A204.1 (cell line): Measurements from ENCODE around the gene CAPN5.

Source experiments
- FAIRE-seq: peaks from 2 replicates; lab custom pipeline; 2012; peaks lifted over from hg19 to GRCh38; lab: Jason Lieb, UNC

CAPN5 gene

DNA sequence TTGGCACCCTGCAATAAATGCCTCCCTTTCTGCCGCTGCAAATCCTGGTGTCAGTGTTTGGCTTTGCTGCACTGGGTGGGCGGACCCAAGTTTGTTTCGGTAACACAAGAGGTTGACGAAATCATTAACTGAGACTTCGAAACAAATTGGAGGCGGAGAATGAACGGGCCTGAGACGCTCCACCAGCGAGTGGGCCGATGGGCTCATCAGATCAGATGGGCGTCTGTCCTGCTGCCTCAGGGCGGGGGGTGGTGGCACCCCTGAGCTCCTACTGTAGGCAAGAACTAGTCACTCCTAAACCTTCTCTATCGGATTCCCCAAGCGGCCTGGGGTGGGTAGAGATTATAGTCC, 918 bp upstream of the CAPN5 start:
- FAIRE-seq, result no peak

DNA sequence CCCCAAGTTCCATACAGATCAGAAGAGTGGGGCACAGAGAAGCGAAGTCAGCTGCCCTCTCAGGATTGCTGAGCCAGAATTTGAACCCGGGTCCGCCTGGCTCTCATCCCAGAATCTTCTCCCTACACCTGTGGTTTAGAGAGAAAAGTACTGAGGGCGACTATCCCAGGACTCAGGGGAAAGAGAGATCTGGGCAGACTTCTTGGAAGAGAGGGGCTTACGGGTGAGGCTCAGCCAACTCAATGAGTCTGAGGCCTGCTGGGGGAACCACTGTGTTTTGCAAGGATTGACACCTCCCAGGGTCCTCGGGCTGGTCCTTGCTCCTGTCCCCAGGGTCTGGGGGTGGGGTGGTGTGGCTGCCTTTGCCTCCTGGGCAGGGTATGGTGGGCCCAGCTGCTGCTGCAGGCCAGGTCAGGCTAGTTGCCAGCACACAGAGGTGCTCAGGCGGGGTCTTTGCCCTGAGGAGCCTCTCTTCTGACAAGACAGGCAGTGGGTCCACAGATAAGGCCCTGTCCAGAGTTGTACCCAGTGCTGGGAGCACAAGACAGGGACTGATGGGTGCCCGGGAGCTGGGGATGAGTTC, 1.2 kb downstream of the CAPN5 start:
- FAIRE-seq, result no peak

DNA sequence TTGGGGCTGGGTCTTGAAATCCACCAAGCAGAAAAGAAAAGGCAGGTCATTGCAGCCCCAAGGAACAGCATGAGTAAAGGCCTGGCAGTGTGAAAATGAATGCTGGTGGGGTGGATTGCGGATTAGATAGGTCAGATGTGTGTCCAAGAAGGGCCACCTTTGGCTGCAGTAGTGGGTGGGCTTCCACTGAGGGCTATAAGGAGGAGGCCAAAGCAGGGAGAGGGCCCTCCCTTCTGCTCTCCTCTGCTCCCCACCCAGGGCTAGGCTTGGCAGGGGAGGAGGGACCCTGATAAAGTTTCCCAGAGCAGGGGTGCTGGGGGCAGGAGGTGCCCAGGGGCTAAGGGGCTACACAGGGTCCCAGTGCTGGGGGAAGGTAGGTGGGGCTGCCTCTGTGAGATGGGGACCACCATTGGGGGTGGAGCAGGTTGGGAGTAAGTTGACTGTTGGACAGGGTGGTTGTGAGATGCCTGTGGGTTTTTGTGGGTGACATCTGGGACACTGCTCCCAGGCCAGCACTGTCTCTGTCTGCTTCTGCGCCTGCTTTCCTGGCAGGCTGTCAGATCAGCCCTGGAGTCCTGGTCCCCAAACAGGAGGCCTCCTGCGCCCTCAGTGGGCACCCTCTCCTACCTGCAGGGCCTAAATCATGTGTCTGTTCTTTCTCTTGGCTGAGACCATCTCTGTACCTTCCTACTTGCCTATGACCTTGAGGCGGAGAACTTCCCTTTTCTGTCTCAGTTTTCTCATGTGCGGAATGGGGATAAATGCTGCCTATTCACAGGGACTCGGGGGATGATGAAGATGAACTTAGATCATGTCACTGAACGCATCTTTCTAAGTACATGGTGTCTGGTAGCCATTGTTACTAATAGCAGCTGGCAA, 1.9 kb downstream of the CAPN5 start:
- FAIRE-seq, result no peak

DNA sequence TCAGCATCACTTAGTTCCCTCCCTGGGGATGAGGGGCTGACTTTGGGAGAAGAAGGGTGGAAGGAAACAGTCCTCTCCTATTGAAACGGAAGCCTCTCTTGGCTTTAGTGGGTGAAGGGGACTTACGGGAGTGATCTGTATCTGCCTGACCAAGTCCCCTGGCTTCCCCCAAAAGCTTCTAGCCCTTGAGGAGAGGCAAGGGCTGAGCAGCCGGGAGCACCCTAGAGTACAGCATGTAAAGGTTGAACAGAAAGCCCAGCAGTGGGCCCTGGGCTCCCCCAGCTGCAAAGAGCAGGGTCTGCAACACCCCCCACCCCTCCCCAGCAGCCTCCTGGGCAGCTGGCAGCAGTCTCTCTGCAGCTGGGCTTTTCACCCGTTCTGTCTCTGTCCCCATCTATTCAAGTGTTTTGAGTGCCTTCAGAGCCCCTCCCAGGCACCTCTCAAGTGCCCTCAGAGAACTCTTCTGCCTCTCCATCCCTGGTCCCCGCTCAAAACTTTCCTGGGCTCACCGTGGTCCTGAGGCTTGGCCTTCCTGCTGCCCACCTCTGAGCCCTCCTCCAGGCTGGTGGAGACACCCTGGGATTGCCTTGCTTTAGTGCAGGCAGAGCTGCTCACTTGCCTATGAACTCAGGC, 2.7 kb downstream of the CAPN5 start:
- no peak for FAIRE-seq

DNA sequence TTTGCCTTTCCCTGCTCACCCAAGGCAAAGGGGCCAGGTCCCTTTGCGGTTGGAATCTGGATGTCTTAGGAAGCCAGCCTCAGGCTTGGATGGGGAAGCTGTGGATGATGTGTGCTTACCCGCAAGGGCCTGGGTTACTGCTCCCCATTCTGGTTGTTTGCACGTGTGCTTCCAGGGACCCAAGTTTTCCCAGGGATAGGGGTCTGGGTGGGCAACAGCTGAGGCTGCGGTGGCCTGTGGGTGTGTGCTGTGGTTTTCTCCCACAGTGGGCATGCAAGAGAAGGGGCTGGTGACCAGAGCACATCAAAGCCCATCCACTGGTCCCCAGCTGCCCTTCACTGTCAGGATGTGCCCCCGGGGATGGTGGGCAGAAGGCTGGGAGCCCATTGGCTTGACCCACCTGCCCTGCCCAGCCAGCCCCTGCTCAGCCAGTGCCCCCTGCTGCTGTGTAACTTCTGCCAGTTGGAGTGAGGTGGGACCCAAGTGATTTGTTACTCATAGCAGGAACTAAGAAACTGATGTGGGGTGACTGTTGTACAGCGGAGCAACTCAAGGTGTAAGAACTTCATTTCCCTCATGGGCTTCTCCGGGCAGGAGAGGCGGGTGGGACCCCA, 3.3 kb downstream of the CAPN5 start:
- FAIRE-seq, result no peak

DNA sequence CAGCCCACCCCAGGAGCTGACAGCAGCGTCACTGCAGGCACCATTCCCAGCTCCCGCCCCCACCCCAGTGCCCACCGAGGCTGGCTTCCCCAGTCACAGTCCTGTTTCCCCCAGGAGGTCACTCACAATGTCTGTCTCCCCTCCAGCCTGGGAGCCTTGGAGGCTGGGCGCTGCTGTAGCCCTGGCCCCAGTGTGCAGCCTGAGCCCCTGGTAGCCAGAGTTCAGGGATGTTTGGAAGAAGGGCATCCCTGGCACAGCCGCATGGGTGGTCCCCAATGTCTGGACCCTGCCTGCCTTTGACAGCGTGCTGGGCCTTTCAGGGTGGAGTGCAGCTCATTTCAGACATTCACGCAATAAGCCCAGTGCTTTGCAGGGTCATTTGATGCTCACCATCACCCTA, 4.3 kb downstream of the CAPN5 start:
- FAIRE-seq, result no peak

DNA sequence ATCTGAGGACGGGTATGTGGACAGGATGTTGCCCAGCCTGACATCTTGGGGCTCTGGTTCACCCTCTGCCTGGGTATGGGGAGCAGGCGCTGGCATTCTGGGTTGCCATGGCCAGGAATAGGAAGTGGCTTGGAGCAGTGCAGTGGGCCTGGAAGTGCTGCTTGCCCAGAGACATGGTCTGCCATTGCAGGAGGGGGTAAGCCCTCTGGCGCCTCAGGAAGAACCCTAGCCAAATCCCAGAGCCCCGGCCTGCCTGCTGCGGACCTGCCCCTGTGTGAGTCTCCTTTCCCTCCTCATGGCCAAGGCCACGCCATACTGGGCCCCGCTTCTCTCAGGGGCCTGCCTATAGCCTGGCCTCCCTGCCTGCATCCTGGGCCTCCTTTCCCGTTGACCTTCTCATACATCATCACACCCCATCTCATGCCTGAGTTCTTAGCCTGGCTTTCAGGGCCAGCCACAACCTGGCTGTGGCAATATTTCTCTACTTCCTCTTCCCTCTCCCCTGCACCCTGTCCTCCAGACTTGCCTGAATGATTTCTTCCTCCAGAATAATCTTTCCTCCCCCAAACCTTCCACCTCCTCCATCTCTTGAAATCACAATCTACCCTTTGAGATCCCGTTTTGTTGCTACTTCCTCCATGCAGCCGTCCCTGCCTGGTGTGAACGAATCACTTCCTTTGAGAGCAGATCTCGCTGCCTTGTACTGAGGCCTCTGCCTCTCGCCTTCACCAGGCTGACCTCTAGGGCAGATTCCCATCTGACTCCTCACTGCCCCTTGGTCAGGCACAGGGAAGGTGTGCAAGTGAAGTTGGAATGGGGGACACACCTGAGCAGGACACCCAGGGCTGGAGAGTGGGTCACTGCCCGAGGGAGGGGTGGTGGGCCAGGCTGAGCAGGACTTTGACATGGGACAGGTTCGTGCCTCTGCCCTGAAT, 5.2 kb downstream of the CAPN5 start:
- FAIRE-seq, result no peak

DNA sequence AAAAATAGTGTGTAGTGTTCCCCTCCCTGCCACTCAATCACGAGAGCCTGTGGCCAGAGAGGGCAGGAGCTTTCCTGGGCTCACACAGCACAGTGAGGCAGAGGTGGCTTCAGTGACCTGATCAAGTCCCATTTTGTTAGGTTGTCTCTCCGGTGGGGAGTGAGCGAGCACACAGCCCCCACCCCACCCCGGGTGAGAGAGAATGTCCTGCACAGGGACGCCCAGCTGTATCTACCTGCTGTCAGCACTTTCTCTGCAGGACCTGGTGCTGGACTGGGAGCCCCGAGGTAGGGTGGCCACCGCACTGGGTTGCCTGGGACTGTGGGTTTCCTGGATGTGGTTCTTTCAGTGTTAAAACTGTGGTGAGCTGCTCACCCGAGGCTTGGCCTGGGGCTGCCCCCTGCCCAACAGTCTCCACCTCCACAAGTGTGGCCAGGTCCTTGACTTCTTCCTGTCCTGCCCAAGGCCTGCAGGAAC, 6.1 kb downstream of the CAPN5 start:
- no peak for FAIRE-seq

DNA sequence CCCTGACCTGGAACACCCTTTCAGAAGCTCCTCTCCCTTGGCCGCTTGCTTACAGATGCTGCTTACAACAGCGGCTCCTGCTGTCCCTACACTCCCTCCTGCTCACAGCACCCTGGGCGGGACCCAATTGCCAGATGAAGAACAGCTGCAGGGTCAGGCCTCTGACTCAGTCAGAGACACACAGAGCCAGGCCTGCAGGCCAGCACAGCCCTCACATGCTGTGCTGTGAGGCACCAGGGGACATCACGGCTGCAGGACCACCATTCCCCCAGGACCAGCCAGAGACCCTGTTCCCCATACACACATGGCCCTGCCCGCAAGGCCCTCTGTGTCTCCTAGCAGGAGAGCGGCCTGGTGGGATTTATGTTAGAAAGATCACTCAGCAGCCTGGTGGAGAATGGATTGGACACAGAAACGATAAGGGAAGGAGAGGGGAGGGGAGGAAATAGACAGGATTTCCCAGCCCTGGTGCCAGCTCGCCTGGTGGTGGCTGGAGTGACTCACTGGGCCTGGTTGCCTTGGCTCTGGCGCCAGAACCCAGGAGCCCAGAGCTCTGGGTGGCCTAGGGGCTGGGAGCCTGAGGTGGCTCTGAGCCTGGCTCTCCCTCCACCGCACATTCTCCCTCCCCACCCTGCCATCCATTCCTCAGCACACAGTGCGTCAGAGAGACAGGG, 6.7 kb downstream of the CAPN5 start:
- no peak for FAIRE-seq

DNA sequence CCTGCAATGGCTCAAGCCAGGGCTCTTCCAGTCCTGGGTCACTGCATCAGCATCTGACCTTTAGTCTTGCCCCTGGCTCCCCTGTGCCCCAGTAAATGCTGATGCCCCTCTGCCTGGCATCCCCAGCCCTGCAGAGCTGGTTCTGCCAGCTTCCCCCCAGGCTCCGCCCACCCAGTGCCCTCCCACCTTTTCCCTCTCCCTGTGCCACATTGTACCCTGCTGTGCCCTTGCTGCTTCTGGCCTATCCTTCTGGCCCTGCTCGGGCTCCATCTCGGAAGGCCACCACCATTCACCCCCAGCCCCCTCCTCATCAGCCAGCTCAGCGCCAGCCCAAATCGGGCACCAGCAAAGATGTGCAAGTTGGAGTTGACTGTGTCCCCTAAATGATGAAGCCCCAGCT, 7.4 kb downstream of the CAPN5 start:
- no peak for FAIRE-seq

DNA sequence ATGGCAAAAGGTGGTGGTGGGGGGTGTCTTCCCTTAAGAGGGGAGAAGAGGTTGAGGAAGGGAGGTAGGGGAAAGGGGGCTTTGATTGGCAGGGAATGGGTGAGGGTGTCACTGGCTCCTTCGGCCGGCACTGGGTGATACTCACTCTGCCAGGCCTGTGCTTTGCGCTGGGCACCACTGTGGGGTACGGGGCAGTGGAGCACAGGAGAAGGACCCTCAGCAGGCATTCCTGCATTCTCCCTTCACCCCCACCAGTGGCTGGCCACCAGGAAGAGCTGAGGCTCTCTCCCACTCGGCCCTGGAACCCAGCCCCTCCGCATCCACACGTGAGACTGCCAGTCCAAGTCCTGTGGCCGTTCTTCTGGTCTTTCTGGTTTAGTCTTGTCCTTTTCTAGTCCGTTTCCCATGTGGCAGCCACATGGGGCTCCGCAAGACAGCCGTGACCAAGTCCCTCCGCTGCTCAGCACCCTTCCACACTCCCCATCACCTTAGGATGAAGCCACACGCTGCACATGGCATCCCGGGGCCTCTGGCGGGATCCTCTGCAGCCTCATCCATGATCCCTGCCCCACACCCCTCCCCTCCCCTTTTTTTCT, 8.0 kb downstream of the CAPN5 start:
- FAIRE-seq, result no peak

DNA sequence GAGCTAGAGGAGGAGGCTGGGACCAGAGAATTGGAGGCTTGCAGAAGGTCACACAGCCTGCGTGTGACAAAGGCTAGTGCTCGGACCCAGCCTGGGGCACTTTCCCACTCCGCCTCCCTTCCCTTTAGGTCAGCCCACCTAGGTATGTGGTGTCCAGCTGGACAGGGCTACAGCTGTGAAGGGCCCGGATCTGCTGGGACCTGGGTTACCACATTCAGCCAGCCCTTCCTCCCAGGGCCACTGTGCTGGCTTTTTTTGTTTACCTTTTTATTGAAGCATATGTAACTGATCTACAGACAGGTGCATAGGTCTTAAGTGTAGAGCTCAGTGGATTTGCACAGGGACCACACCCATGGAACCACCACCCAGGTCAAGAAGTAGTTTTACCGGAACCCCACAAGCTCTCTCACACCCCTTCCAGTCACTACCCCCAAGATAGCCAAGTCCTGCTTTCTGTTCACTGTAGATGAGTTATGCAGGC, 8.7 kb downstream of the CAPN5 start:
- FAIRE-seq, result no peak

DNA sequence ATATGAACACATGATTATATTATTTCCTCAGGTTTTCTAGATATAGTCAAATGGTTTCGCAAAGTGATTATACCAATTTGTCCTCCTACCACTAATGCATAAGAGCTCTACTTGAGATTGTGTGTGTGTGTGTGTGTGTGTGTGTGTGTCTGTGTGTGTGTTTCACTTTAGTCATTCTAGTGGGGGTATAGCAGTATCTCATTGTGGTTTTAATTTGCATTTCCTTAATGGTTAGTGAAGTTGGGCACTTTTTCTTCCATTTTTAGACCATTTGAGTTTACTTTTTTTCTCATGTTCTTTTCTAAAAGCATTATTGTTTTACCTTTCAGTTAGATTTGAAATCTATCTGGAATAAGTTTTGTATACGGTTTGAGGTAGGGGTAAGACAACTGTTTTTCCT, 12.9 kb downstream of the CAPN5 start:
- no peak for FAIRE-seq

DNA sequence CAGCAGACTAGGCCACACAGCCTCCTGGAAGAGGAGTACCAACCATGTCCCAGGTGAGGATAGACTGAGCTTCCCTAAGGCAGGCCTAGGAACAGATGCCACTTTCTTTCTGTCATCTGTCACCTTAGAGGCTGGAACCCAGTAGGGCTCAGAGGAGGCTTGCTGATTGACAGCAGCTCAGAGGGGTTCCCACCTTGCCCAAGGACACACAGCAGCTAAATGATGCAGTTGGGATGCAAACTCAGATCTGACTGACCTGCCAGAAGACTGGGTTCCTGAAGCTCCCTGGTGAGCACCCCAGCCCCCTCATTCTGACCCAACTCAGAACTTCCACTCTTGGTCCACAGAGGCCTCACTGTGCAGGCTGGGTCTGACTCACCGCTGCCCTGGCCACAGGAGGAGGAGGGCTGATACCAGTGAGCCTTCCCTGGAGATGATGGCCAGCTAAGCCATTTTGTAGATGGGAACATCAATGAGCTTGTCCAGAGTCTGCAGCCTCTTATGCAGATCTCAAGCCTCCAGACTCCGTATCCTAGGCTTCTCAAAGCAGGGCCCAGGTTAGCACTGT, 14.0 kb downstream of the CAPN5 start:
- FAIRE-seq, result no peak

DNA sequence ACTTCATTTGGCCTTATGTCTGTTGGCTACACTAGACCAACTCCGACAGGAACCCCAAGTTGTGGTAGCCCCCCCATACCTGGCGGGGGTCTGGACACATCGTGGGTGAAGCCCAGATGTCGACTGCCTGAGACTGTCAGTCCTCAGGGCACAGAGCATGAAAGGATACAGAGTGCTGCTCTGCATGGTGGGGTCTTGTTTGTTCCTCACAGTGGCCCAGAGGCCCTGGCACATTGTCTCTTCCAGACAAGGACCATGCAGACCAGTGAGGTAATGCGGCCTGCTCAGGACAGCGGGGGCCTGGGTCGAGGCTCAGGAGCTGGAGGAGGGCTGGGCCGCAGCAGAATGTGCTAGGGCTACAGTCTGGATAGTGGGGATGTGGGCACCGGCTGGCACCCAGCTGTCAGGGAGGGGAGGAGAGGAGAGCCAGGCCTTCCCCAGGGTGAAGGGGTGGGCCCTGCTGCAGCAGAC, 14.6 kb downstream of the CAPN5 start:
- no peak for FAIRE-seq

DNA sequence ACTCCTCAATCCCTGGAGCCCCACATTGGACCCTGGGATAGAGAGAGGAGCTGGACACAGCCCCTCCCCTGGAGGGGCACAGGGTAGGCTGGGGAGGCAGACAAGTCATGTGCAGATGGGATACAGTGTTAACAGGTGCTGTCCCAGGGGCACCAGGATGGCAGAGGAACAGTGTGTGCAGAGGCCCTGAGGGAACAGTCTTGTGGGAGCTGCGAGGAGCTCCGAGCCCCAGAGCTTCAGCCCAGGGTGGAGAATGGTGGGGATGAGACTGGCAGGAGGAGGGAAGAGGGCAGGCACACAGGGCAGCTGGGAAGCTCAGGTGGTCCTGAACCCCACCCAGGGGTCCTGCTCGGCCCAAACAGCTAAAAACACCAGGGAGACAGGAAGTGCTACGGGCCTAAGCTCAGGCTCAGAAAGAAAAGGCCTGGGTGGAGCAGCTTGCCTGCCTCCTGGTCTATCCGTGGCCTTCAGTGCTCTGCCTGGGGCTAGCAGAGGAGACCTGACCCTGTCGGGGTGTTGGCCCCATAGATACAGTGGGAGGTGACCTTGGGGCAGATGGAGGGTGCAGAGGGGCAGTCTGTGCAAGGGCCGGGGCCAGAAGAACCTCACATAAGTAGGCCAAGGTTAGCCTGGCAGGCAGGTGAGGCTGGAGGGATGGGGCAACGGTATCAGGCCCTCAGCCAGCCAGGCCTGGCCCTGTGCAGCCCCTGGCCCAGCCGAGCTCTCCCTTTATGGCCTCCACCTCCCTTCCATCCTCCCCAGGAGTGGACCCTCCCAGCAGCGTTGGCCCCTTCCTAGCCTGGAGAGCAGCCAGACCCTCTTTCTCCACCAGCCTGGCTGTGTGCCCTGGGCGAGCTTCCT, 15.4 kb downstream of the CAPN5 start:
- FAIRE-seq, result no peak

DNA sequence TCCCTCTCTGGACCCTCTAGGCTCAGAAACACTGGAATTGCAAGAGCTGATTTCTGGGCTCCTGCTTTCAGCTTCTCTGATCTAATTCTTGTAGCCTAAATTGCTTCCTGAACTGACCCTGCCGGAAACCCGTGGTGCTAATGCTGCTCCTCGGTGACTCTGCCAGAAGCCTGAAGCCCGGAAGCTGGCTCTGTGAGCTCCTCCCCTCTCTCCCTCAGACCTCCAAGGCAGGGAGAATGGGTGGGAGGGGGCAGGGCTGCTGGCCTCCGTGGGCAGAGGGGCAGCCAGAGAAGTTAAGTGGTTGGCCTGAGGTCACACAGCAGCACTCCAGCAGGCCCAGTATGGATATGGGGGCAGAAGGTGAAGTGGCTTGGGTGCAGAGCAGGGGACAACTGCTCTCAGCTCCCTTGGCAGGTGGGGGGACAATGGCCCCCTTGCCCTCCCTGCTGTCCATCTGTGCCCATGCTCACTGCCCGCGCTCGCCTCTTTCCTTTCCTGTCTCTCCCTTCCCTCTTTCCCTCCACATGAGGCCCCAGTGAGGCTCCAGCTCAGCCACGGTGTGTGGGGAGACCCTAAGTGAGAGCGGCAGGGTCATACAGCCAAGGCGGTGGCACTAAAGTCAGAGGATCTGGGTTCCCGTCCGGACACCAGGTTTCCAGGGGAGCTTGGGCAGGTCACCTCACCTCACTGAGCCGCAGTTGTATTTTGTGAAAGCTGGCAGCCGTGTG, 16.2 kb downstream of the CAPN5 start:
- no peak for FAIRE-seq

DNA sequence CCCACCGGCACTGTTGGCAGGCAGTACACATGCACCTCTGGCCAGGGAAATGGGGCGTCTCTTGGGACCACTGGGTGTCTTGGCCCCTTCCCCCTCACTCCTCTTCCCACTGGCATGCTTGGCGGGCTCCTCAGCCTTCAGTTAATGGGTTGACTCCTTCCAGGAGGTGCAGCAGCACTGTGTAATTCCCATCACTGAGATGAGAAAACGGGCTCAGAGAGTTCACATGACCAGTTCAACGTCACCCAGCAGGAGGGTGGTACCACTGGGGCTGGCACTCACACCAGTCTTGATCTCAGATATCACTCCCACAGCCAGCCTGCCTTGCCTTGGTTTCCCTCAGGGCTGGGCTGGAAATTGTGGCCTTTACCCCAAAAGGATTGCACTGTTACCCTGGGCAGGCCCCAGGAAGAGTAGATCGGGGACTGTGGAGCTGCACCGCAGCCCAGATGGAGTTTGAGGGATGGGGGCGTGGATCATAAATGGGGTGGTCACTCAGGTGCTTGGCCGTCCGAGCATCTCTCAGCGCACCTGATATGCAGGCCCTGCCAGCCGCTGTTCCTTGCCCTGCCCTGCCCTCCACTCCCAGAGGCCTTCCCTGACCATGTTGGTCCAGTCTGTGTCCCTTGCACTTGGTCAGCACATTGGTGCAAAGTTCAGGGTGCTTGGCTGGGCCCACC, 16.9 kb downstream of the CAPN5 start:
- no peak for FAIRE-seq
